HepG2 (cell line): ENCODE measurements around the gene GAS2. TPM values are rescaled to one million over a fixed set of nuclear protein-coding genes. Genes with fewer than 3 reads are reported as not detected.

Experiments used
- ATAC-seq: fragments of 200-7000 bp; cut with Tn5 transposase; 3 replicates; pipeline ENCODE4 v1.9.1; 2020; ENCODE audit warnings: mild to moderate bottlenecking, moderate library complexity
- BruUV-seq: library from RNA; stranded (reverse); fragments of 400-500 nt; replicated peaks from 2 replicates; lab custom pipeline; 2021; lab: Mats Ljungman, UMichigan
- CTCF ChIA-PET: fragments of 300-600 bp; formaldehyde crosslinking; extraction: SDS; loops from one replicate; lab custom pipeline; 2021; ENCODE audit warnings: low total read pairs, inconsistent platforms, low intra/inter-chr PET ratio; lab: Yijun Ruan, JAX
- POLR2A ChIA-PET: fragments of 350-600 bp; sonication (Branson Sonifier 250); formaldehyde crosslinking; loops from one replicate; lab custom pipeline; 2020; ENCODE audit warnings: antibody characterized with exemption, inconsistent platforms; lab: Yijun Ruan, JAX
- DNase-seq: peaks from one replicate; pipeline ENCODE4 v3.0.0-alpha.2; 2015; ENCODE audit warnings: low spot score
- FAIRE-seq: peaks from 3 replicates; lab custom pipeline; 2011; peaks lifted over from hg19 to GRCh38; lab: Jason Lieb, UNC
- H2AFZ ChIP-seq: one replicate; pipeline ENCODE4 v1.6.1; 2011; ENCODE audit warnings: low read length, inconsistent platforms
- H3K27ac ChIP-seq: fragments of 300-600 bp; 3 replicates; pipeline ENCODE4 v1.8.0; 2011; ENCODE audit warnings: mixed run types, mild to moderate bottlenecking, mixed read lengths, low read length, inconsistent platforms; ENCODE audit not compliant: insufficient read depth; ENCODE audit errors: extremely low read length
- H3K27me3 ChIP-seq, 2 experiments: fragments of 200-600 bp in 1 of 2; 2 replicates in 1 of 2; 3 replicates in 1 of 2; pipeline versions ENCODE4 v1.6.0 to v1.8.0; 2011; ENCODE audit warnings: low read length in 2 of 2, mild to moderate bottlenecking in 2 of 2, moderate library complexity in 2 of 2, inconsistent platforms in 1 of 2; ENCODE audit not compliant: insufficient read depth in 2 of 2, control insufficient read depth in 1 of 2
- H3K36me3 ChIP-seq, 2 experiments: fragments of 200-600 bp in 1 of 2; replicated peaks in 1 of 2; 2 replicates in 1 of 2; 3 replicates in 1 of 2; pipeline versions ENCODE4 v1.5.1 to v1.8.0; 2011; ENCODE audit warnings: low read length in 2 of 2, inconsistent platforms in 1 of 2; ENCODE audit not compliant: insufficient read depth in 2 of 2, control insufficient read depth in 1 of 2
- H3K4me1 ChIP-seq: 2 replicates; pipeline ENCODE4 v1.5.1; 2012; ENCODE audit warnings: low read length, inconsistent platforms; ENCODE audit not compliant: insufficient read depth
- H3K4me2 ChIP-seq: 2 replicates; pipeline ENCODE4 v1.6.0; 2011; ENCODE audit warnings: low read depth, low read length, inconsistent platforms
- H3K4me3 ChIP-seq, 3 experiments: fragments of 200-600 bp in 1 of 3; sonication (generic), shearing (Covaris generic) in 1 of 3; replicated peaks in 1 of 3; 2 replicates each; pipeline ENCODE4 v1.5.1; 2011 to 2016; ENCODE audit warnings: low read length in 3 of 3, inconsistent platforms in 2 of 3, low read depth in 2 of 3, mild to moderate bottlenecking in 2 of 3, control low read depth in 1 of 3, mixed read lengths in 1 of 3; ENCODE audit not compliant: insufficient read depth in 1 of 3
- H3K79me2 ChIP-seq: one replicate; pipeline ENCODE4 v1.6.1; 2011; ENCODE audit warnings: low read length, inconsistent platforms; ENCODE audit not compliant: insufficient read depth
- H3K9ac ChIP-seq: 2 replicates; pipeline ENCODE4 v1.6.0; 2011; ENCODE audit warnings: mild to moderate bottlenecking, low read depth, low read length, inconsistent platforms; ENCODE audit not compliant: insufficient read depth
- H3K9me3 ChIP-seq: 2 replicates; pipeline ENCODE4 v1.5.1; 2012; ENCODE audit warnings: mild to moderate bottlenecking, low read length
- H4K20me1 ChIP-seq: 2 replicates; pipeline ENCODE4 v1.6.0; 2011; ENCODE audit warnings: inconsistent platforms, mild to moderate bottlenecking, low read length, moderate library complexity; ENCODE audit not compliant: insufficient read depth
- CEBPB ChIP-seq: IDR thresholded peaks from 2 replicates; pipeline ENCODE4 v1.6.1; 2011; ENCODE audit warnings: low read depth, low read length, improper control_type of control experiment, borderline replicate concordance
- DPF2 ChIP-seq: sonication (generic); formaldehyde crosslinking; IDR thresholded peaks from 2 replicates; pipeline ENCODE4 v1.4.0; 2020; ENCODE audit warnings: mild to moderate bottlenecking, low read depth, missing genetic modification reagents, borderline replicate concordance
- KLF16 ChIP-seq, 2 experiments: sonication (generic) in 1 of 2; formaldehyde crosslinking in 1 of 2; IDR thresholded peaks; 2 replicates each; pipeline versions ENCODE4 v1.6.1 to v1.8.0; 2016 to 2023; ENCODE audit warnings: missing genetic modification reagents in 2 of 2, missing compliant biosample characterization in 1 of 2
- MAFF ChIP-seq: IDR thresholded peaks from 2 replicates; pipeline ENCODE4 v1.6.1; 2011; ENCODE audit warnings: low read depth, low read length, improper control_type of control experiment
- SRSF9 ChIP-seq: fragments of 200-400 bp; formaldehyde crosslinking; IDR thresholded peaks from 2 replicates; pipeline ENCODE4 v1.6.1; 2018; ENCODE audit warnings: borderline replicate concordance, mild to moderate bottlenecking, low read depth, low read length; ENCODE audit not compliant: insufficient read depth, poor library complexity, severe bottlenecking
- ZNF382 ChIP-seq: sonication (generic); formaldehyde crosslinking; IDR thresholded peaks from 2 replicates; pipeline ENCODE4 v1.5.0; 2020; ENCODE audit warnings: missing genetic modification reagents, mild to moderate bottlenecking, borderline replicate concordance
- ZNF674 ChIP-seq: sonication (generic); formaldehyde crosslinking; IDR thresholded peaks from 2 replicates; pipeline ENCODE4 v1.5.0; 2020; ENCODE audit warnings: low read depth, mild to moderate bottlenecking, missing genetic modification reagents
- WGBS: methylation state at CpG from one replicate; pipeline ENCODE4 v1.1.6; 2017; ENCODE audit warnings: low lambda C conversion rate; 5-methylcytosine and 5-hydroxymethylcytosine counted together
- in situ Hi-C: cut with HindIII; loops from 2 replicates; pipeline ENCODE4 v1.10.0; 2017; ENCODE audit warnings: low pct_unique_long_range_greater_than_20kb; ENCODE audit not compliant: extremely low pct_ligation_motif_present
- intact Hi-C: fragments of 100-400 bp; cut with micrococcal nuclease; formaldehyde crosslinking; loops from one replicate; pipeline ENCODE4 v1.10.0; 2022; ENCODE audit not compliant: unreplicated experiment
- polyA plus RNA-seq, 8 experiments: library from polyadenylated mRNA; depleted of rRNA in 3 of 8; stranded (reverse) in 7 of 8; unstranded in 1 of 8; fragments of >200 nt; fragmentation: Illumina TruSeq in 4 of 8; extraction: Trizol in 4 of 8; gene quantifications; 2 replicates each; pipeline versions ENCODE4 v1.2.1 to v1.2.3, GENCODE V29; 2011 to 2016; ENCODE audit warnings: low read depth in 4 of 8, missing spikeins in 1 of 8, mixed read lengths in 1 of 8; ENCODE audit not compliant: insufficient read depth in 1 of 8
- total RNA-seq, 5 experiments: library from RNA; depleted of rRNA; stranded (reverse); fragments of >200 nt; fragmentation: Illumina TruSeq; extraction: Trizol; gene quantifications; 2 replicates each; pipeline ENCODE4 v1.2.3, GENCODE V29; 2016; ENCODE audit warnings: low read depth in 1 of 5
- TF ChIP-seq, protein P1 (sequence below): sonication (generic); formaldehyde crosslinking; IDR thresholded peaks from 2 replicates; pipeline ENCODE4 v1.4.0; 2020; ENCODE audit warnings: missing genetic modification reagents
- TF ChIP-seq, protein P2 (sequence below): sonication (generic); formaldehyde crosslinking; IDR thresholded peaks from 2 replicates; pipeline ENCODE4 v1.4.0; 2020; ENCODE audit warnings: missing genetic modification reagents
- TF ChIP-seq, protein P3 (sequence below): IDR thresholded peaks from 2 replicates; pipeline ENCODE4 v1.6.1; 2016

Gene GAS2
- total and polyA plus RNA-seq, 2 of the 13 experiments (the other 11 are each of a cell fraction or from before 2014, with no cell fraction given): 26.0 to 85.1 TPM

DNA sequence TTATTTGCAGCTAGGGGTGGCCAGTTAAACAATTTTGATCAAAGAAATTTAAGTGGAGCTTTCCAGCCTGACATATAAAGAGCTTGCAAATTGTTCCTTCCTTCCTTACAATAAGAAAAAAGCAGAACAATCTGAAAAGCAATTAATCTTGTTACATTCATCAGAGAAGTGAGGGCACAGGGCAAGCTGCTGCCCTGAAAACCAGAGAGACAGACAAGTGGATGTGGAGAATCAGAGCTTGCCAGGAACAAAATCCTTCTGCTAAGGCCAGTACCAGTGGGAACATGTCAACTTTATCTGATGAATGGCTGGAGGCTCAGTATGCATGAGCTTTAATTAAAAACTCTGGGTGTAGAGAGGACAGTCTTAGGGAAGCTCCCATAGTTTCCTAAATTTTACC lies 185.1 kb downstream of the GAS2 start (continued):
- no peak for TF ChIP-seq KLF16 (CRISPR knock-in tag; IDR thresholded peaks at IDR 0.05)
- TF ChIP-seq, protein P1, sequence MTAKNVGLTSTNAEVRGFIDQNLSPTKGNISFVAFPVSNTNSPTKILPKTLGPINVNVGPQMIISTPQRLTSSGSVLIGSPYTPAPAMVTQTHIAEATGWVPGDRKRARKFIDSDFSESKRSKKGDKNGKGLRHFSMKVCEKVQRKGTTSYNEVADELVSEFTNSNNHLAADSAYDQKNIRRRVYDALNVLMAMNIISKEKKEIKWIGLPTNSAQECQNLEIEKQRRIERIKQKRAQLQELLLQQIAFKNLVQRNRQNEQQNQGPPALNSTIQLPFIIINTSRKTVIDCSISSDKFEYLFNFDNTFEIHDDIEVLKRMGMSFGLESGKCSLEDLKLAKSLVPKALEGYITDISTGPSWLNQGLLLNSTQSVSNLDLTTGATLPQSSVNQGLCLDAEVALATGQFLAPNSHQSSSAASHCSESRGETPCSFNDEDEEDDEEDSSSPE (CRISPR knock-in tag): no peak

DNA sequence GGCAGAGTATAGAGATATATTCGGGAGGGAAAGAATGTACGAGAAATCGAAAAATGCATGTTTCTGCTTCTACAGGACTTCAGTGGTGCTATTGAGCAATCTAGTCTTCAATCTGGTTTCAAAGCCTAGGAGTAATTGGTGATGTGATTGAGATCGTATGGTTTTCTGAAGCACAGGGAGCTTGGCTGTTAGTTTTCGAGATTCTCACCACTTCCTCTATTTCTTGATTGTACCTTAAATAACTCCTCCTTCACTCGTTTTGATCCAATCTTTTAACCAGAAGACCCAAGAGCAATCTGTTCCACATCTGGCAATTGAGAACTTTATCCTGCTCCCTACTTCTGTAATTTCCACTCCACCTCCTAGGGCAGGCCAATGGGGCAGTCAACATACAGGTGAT lies 193.3 kb downstream of the GAS2 start:
- 40% methylated on average over 6 of the region's 6 CpGs for WGBS
- BruUV-seq: no TSS peak
- Histone ChIP-seq H4K20me1 (no peaks in the 10 kb centered on the region), H3K4me3 (no peak overlapping the region), H3K36me3 (no peaks in the 10 kb centered on the region), H3K79me2 (no peaks in the 10 kb centered on the region), H3K4me1 (no peaks in the 10 kb centered on the region), H3K27me3 (no peaks in the 10 kb centered on the region), H3K4me2 (no peak overlapping the region), H3K9me3 (no peaks in the 10 kb centered on the region), H2AFZ (no peak overlapping the region), H3K27ac (no peak overlapping the region), H3K9ac (no peak overlapping the region)
- no peak for DNase-seq
- intact Hi-C loops: no loop called here
- ATAC-seq: no peak
- ChIA-PET POLR2A (no interaction called here), CTCF (no interaction called here)
- no peak for FAIRE-seq
- TF ChIP-seq MAFF: no peak
- TF ChIP-seq CEBPB: 0 out of 2 replicates have a peak, but pooled peaks have one; percentile 16
- TF ChIP-seq ZNF674: no peak
- no peak for TF ChIP-seq ZNF382
- TF ChIP-seq, protein P2, sequence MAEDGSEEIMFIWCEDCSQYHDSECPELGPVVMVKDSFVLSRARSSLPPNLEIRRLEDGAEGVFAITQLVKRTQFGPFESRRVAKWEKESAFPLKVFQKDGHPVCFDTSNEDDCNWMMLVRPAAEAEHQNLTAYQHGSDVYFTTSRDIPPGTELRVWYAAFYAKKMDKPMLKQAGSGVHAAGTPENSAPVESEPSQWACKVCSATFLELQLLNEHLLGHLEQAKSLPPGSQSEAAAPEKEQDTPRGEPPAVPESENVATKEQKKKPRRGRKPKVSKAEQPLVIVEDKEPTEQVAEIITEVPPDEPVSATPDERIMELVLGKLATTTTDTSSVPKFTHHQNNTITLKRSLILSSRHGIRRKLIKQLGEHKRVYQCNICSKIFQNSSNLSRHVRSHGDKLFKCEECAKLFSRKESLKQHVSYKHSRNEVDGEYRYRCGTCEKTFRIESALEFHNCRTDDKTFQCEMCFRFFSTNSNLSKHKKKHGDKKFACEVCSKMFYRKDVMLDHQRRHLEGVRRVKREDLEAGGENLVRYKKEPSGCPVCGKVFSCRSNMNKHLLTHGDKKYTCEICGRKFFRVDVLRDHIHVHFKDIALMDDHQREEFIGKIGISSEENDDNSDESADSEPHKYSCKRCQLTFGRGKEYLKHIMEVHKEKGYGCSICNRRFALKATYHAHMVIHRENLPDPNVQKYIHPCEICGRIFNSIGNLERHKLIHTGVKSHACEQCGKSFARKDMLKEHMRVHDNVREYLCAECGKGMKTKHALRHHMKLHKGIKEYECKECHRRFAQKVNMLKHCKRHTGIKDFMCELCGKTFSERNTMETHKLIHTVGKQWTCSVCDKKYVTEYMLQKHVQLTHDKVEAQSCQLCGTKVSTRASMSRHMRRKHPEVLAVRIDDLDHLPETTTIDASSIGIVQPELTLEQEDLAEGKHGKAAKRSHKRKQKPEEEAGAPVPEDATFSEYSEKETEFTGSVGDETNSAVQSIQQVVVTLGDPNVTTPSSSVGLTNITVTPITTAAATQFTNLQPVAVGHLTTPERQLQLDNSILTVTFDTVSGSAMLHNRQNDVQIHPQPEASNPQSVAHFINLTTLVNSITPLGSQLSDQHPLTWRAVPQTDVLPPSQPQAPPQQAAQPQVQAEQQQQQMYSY: no peak
- TF ChIP-seq, protein P3, sequence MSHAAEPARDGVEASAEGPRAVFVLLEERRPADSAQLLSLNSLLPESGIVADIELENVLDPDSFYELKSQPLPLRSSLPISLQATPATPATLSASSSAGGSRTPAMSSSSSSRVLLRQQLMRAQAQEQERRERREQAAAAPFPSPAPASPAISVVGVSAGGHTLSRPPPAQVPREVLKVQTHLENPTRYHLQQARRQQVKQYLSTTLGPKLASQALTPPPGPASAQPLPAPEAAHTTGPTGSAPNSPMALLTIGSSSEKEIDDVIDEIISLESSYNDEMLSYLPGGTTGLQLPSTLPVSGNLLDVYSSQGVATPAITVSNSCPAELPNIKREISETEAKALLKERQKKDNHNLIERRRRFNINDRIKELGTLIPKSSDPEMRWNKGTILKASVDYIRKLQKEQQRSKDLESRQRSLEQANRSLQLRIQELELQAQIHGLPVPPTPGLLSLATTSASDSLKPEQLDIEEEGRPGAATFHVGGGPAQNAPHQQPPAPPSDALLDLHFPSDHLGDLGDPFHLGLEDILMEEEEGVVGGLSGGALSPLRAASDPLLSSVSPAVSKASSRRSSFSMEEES (CRISPR knock-in tag): no peak
- no peak for TF ChIP-seq DPF2 (CRISPR knock-in tag)
- no peak for TF ChIP-seq SRSF9
- in situ Hi-C loops: no loop called here
